SU-DHL-6 (cell line): ENCODE measurements around the gene TNP2.
A peak's percentile ranks its signal among the peaks of the same experiment; 100 is the strongest.

Experiments
- H2AFZ ChIP-seq: fragments of 200-600 bp; sonication (generic); 2 replicates; pipeline ENCODE4 v1.6.1; 2014; ENCODE audit warnings: low read depth, mild to moderate bottlenecking, moderate library complexity, mixed read lengths, antibody characterized with exemption, low read length; ENCODE audit not compliant: severe bottlenecking
- H3F3A ChIP-seq: fragments of 200-600 bp; shearing (Covaris generic); 2 replicates; pipeline ENCODE4 v1.6.0; 2016; ENCODE audit warnings: antibody characterized with exemption, mild to moderate bottlenecking; ENCODE audit not compliant: insufficient read depth
- H3K27ac ChIP-seq: fragments of 200-600 bp; sonication (generic); 2 replicates; pipeline ENCODE4 v1.5.1; 2016; ENCODE audit warnings: low read depth, mild to moderate bottlenecking, low read length, moderate library complexity, mixed read lengths
- H3K27me3 ChIP-seq: fragments of 200-600 bp; sonication (generic), shearing (Covaris generic); 2 replicates; pipeline ENCODE4 v1.6.0; 2014; ENCODE audit warnings: mild to moderate bottlenecking, low read length
- H3K36me3 ChIP-seq: fragments of 200-600 bp; sonication (generic); 2 replicates; pipeline ENCODE4 v1.6.1; 2014; ENCODE audit warnings: mild to moderate bottlenecking, low read length, mixed read lengths
- H3K4me2 ChIP-seq: fragments of 300-600, 200-600 bp; shearing (Covaris generic), sonication (generic); 2 replicates; pipeline ENCODE4 v1.6.0; 2014; ENCODE audit warnings: low read length, low read depth, mild to moderate bottlenecking; ENCODE audit not compliant: poor library complexity, severe bottlenecking
- H3K4me3 ChIP-seq: fragments of 200-600 bp; sonication (generic); 2 replicates; pipeline ENCODE4 v1.5.1; 2014; ENCODE audit warnings: antibody characterized with exemption, low read length, mild to moderate bottlenecking, mixed read lengths; ENCODE audit not compliant: insufficient read depth, poor library complexity, severe bottlenecking
- H3K79me2 ChIP-seq: fragments of 200-600 bp; sonication (generic); 2 replicates; pipeline ENCODE4 v1.6.1; 2014; ENCODE audit warnings: mild to moderate bottlenecking, low read length, moderate library complexity; ENCODE audit not compliant: insufficient read depth
- H3K9ac ChIP-seq: fragments of 200-600 bp; sonication (generic); 2 replicates; pipeline ENCODE4 v1.7.0; 2014; ENCODE audit warnings: mild to moderate bottlenecking, low read length
- H3K9me2 ChIP-seq: fragments of 200-600 bp; sonication (generic); replicated peaks from 2 replicates; pipeline ENCODE4 v1.6.1; 2014; ENCODE audit warnings: low read length; ENCODE audit not compliant: insufficient read depth
- H3K9me3 ChIP-seq: fragments of 200-600 bp; sonication (generic); 2 replicates; pipeline ENCODE4 v1.6.1; 2014; ENCODE audit warnings: low read length, mixed read lengths; ENCODE audit not compliant: insufficient read depth
- H4K20me1 ChIP-seq: fragments of 200-600 bp; sonication (generic); 2 replicates; pipeline ENCODE4 v1.6.1; 2014; ENCODE audit warnings: low read depth, mild to moderate bottlenecking, antibody characterized with exemption, low read length, moderate library complexity, mixed read lengths
- EZH2phosphoT487 ChIP-seq: fragments of 200-600 bp; sonication (generic), shearing (Covaris generic); conservative IDR thresholded peaks from 2 replicates; pipeline ENCODE4 v1.6.1; 2018; ENCODE audit warnings: mild to moderate bottlenecking, antibody characterized with exemption, low read length, moderate library complexity, mixed read lengths
- TF ChIP-seq, protein P1 (sequence below): fragments of 200-600 bp; sonication (generic); IDR thresholded peaks from one replicate; pipeline ENCODE4 v1.5.1; 2017; ENCODE audit warnings: antibody characterized with exemption, mild to moderate bottlenecking, low read length, moderate library complexity; ENCODE audit not compliant: insufficient read depth, poor library complexity, severe bottlenecking

The TNP2 gene

DNA sequence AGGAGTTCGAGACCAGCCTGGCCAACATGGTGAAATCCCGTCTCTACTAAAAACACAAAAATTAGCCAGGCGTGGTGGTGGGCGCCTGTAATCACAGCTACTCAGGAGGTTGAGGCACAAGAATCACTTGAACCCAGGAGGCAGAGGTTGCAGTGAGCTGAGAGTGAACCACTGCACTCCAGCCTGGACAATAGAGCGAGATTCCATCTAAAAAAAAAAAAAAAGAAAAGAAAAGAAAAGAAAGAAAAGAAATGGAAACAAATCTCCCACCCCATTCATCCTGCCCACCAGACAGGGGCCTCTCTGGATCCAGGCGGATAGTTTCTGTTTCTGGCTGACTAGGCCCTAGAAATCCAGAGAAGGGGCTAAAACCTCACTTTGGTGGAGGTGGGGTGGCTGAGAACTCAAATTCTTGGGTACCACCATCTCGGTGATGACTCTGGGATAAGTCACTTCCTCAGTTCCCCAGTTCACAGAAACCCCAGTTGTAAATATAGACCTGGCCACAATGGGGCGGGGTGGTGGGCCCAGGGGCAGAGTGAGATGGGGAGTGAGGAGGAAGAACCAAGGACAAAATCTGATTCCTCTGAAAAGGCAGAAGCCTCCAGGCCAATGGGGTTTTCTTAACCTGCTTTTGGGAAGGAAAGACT lies 35.3 kb downstream of the TNP2 start:
- H3K36me3 ChIP-seq: no peaks in the 10 kb centered on the region
- H3K27me3 ChIP-seq: no peaks in the 10 kb centered on the region
- no peaks in the 10 kb centered on the region for H3K79me2 ChIP-seq
- H4K20me1 ChIP-seq: no peaks in the 10 kb centered on the region
- no peaks in the 10 kb centered on the region for H3F3A ChIP-seq
- H3K9me3 ChIP-seq: no peaks in the 10 kb centered on the region
- no peak for TF ChIP-seq EZH2phosphoT487
- TF ChIP-seq, protein P1, sequence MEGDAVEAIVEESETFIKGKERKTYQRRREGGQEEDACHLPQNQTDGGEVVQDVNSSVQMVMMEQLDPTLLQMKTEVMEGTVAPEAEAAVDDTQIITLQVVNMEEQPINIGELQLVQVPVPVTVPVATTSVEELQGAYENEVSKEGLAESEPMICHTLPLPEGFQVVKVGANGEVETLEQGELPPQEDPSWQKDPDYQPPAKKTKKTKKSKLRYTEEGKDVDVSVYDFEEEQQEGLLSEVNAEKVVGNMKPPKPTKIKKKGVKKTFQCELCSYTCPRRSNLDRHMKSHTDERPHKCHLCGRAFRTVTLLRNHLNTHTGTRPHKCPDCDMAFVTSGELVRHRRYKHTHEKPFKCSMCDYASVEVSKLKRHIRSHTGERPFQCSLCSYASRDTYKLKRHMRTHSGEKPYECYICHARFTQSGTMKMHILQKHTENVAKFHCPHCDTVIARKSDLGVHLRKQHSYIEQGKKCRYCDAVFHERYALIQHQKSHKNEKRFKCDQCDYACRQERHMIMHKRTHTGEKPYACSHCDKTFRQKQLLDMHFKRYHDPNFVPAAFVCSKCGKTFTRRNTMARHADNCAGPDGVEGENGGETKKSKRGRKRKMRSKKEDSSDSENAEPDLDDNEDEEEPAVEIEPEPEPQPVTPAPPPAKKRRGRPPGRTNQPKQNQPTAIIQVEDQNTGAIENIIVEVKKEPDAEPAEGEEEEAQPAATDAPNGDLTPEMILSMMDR: no peak
- no peak overlapping the region for H3K4me2 ChIP-seq
- H3K27ac ChIP-seq: no peak overlapping the region
- H3K4me3 ChIP-seq: no peak overlapping the region
- no peak overlapping the region for H3K9ac ChIP-seq
- H3K9me2 ChIP-seq: no peaks in the 10 kb centered on the region
- no peak overlapping the region for H2AFZ ChIP-seq

DNA sequence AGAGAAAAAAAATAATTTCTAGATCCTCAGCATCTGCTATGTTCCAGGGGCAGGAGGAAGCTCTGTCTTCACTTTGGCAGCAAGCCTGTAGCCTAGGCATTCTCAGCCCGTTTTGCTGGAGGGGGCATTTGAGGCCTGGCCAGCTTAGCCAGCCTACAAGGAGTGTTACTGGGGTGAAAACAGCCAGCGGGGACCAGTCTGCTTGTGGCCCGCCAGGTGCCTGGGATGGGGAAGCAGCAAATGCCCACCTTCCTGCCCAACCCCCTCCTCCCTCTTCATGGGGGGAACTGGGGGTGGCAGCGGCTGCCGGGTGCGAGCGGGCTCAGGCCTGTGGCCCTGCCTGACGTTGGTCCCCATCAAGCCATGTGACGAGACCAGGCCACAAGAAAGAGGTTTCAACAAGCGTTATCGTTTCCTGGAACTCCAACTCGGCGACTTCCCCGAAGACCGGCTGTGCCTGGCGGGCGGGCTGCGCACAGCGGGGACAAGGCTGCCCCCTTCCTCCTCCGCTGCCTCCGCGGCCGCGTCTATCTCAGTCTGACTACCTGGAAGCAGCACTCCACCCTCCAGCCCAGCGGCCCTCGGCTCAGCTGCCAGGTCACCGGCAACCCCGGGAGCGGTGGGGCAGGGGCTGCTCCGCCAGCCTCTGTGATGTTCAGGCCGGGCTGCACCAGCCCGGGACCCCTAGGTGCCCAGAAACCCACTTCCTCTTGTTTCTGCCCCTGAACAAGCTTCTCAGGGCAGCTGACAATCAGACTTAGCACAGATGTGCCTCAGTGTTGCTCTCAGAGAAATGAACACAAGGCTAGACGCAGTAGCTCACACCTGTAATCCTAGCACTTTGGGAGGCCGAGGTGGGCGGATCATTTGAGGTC lies 36.0 kb downstream of the TNP2 start:
- H2AFZ ChIP-seq: peak overlapping the region; percentile 4
- no peaks in the 10 kb centered on the region for H4K20me1 ChIP-seq
- H3K27me3 ChIP-seq: no peaks in the 10 kb centered on the region
- H3K79me2 ChIP-seq: no peaks in the 10 kb centered on the region
- H3K27ac ChIP-seq: no peak overlapping the region
- H3K36me3 ChIP-seq: no peaks in the 10 kb centered on the region
- no peaks in the 10 kb centered on the region for H3K9me3 ChIP-seq
- TF ChIP-seq EZH2phosphoT487: no peak
- TF ChIP-seq, protein P1: no peak
- peak overlapping the region; percentile 4 for H3K4me2 ChIP-seq
- no peaks in the 10 kb centered on the region for H3F3A ChIP-seq
- H3K4me3 ChIP-seq: no peak overlapping the region
- H3K9ac ChIP-seq: no peak overlapping the region
- H3K9me2 ChIP-seq: no peaks in the 10 kb centered on the region

DNA sequence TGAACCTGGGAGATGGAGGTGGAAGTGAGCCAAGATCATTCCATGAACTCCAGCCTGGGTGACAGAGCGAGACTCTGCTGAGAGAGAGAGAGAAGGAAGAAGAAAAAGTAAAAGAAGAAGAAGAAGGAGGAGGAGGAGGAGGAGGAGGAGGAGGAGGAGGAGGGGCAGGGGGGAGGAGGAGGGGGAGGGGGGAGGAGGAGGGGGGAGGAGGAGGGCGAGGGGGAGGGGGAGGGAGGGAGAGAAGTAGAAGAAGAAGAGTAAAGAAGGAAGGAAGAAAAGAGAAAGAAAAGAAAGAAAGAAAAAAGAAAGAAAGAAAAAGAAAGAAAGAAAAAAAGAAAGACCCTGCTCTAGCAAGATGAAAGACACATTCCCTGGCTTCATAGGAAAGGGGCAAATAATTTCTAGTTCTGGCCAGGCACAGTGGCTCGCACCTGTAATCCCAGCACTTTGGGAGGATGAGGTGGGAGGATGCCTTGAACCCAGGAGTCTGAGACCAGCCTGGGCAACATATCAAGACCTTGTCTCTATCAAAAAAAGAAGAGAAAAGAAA lies 36.7 kb downstream of the TNP2 start:
- TF ChIP-seq, protein P1: no peak
- no peak for TF ChIP-seq EZH2phosphoT487
- H2AFZ ChIP-seq: no peak overlapping the region
- no peak overlapping the region for H3K4me3 ChIP-seq
- H3K27me3 ChIP-seq: no peaks in the 10 kb centered on the region
- no peaks in the 10 kb centered on the region for H3F3A ChIP-seq
- no peak overlapping the region for H3K9ac ChIP-seq
- H3K4me2 ChIP-seq: no peak overlapping the region
- no peaks in the 10 kb centered on the region for H3K9me2 ChIP-seq
- H4K20me1 ChIP-seq: no peaks in the 10 kb centered on the region
- no peaks in the 10 kb centered on the region for H3K9me3 ChIP-seq
- H3K27ac ChIP-seq: no peak overlapping the region
- H3K79me2 ChIP-seq: no peaks in the 10 kb centered on the region
- no peaks in the 10 kb centered on the region for H3K36me3 ChIP-seq
